SJSA1 (cell line): Measurements from ENCODE around the gene ADAMTS18. TPM values are rescaled to one million over a fixed set of nuclear protein-coding genes. Genes with fewer than 3 reads are reported as not detected.

ENCODE experiments used
- DNase-seq, 2 experiments: peaks; one replicate each; pipeline ENCODE4 v3.0.0-alpha.2; 2015 to 2020; ENCODE audit warnings: low spot score in 2 of 2, low read depth in 1 of 2
- H3K27ac ChIP-seq: fragments of 250-450 bp; sonication (Bioruptor Pico); 2 replicates; pipeline ENCODE4 v1.5.1; 2020; ENCODE audit warnings: mild to moderate bottlenecking, moderate library complexity
- H3K27me3 ChIP-seq: fragments of 250-450 bp; sonication (Bioruptor Pico); replicated peaks from 2 replicates; pipeline ENCODE4 v1.5.1; 2020; ENCODE audit warnings: mild to moderate bottlenecking, moderate library complexity
- H3K36me3 ChIP-seq: fragments of 250-450 bp; sonication (Bioruptor Pico); 2 replicates; pipeline ENCODE4 v1.5.1; 2020; ENCODE audit warnings: mild to moderate bottlenecking
- H3K4me1 ChIP-seq: fragments of 250-450 bp; sonication (Bioruptor Pico); replicated peaks from 2 replicates; pipeline ENCODE4 v1.6.1; 2021; ENCODE audit warnings: mild to moderate bottlenecking
- H3K4me3 ChIP-seq: fragments of 250-450 bp; sonication (Bioruptor Pico); 2 replicates; pipeline ENCODE4 v1.5.1; 2020; ENCODE audit warnings: mild to moderate bottlenecking
- H3K9me3 ChIP-seq: fragments of 250-450 bp; sonication (Bioruptor Pico); replicated peaks from 2 replicates; pipeline ENCODE4 v1.5.1; 2020; ENCODE audit warnings: mild to moderate bottlenecking
- total RNA-seq: library from RNA; depleted of rRNA; stranded (reverse); fragments of >200 nt; shearing (Covaris generic); gene quantifications from 2 replicates; pipeline ENCODE4 v1.2.3, GENCODE V29; 2014

Gene ADAMTS18
- total RNA-seq, 1 experiment from 2014 or later: not detected

DNA sequence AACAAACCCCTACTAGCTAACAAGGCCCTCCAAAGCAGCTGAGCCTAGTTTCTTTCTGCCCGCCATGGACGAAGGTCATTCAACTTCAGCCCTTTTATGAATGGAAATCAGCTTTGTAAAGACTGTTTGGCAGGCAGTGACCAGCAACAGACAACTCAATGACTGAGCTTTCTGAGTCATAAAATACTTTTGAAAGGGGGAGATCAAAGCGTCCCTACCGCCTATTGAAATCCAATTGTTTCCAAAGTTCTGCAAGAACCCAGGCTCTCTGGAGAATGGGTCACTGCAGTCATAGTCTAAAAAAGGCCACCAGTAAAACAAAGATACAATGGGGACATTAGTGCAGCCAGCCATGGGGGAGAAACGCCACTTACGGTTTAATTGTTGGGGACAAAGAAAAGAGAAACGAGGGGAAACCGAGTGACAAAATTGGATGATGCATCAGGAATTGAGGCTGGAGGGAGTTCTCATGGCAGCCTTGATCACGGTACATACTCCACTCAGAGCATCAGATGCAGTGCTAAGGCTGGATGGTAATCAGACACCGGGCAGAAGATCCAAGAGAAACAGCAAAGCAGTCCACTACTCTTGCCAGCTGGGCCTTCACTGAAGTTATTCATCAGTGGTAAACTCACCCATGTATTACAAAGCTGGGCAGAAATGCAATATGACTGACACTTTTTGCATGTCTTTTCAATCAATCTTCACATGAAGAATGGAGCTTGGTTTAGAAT, 9.8 kb downstream of the ADAMTS18 start:
- no peak overlapping the region for H3K27ac ChIP-seq
- DNase-seq: no peak

DNA sequence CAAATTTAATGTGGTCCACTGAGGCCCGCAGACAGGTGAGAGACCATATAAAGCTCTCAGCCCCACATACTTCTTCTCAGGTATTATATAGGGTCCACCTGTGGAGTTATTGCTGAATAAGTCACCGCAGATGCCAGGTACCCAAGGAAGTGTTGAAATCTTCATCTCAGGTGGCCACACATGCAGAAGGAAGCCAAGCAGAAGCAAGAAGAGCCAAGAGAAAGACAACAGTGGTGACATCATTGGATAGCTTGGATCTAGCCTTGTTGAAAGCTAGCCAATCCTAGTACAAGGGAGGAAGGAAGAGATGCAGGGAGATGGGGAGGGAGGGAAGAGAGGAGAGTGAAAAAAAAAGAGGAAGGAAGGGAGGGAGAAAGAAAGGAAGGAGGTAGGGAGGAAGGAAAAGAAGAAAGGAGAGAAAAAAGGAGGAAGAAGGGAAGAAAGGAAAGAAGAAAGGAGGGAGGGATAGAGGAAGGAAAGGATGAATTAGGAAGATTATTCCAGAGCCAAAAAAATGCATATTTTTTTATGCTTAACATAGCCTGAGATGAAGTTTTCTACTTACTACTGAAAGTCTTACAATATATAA, 12.5 kb downstream of the ADAMTS18 start:
- DNase-seq: no peak
- H3K27ac ChIP-seq: no peak overlapping the region
- no peaks in the 10 kb centered on the region for H3K36me3 ChIP-seq
- no peaks in the 10 kb centered on the region for H3K9me3 ChIP-seq
- H3K27me3 ChIP-seq: no peaks in the 10 kb centered on the region
- no peaks in the 10 kb centered on the region for H3K4me1 ChIP-seq
- no peak overlapping the region for H3K4me3 ChIP-seq

More for the DNA sequence above, 9.8 kb downstream of the ADAMTS18 start:
- Histone ChIP-seq H3K4me1 (no peaks in the 10 kb centered on the region), H3K4me3 (no peak overlapping the region), H3K9me3 (no peaks in the 10 kb centered on the region), H3K36me3 (no peaks in the 10 kb centered on the region), H3K27me3 (0 out of 2 replicates have a peak, but pooled peaks cover 4% of the 10 kb centered on the region)

DNA sequence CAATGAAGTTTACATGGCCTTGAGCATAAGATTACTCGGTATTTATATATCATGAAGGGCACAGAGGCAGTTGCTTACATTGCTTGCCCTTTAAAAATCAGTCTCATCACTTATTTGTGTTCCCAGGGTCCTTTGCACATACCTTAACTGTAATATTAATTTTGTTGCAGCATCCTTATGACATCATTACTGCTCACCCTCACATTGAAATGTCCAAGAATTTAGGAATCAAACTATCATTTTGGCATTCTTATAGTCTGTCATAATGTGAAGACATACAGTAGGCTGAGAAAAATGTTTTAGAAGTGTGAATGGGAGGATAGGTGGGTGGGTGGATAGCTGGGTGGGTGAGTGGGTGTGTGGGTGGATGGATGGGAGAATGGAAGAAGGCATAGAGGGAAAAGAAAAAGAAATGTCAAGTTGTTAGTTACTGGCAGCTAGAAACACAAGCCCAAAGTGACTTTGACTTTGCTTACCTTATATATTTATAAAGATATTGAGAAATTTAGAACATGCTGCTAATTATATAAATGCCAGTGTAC, 17.8 kb downstream of the ADAMTS18 start:
- no peaks in the 10 kb centered on the region for H3K27me3 ChIP-seq
- H3K4me1 ChIP-seq: no peaks in the 10 kb centered on the region
- H3K36me3 ChIP-seq: no peaks in the 10 kb centered on the region
- H3K27ac ChIP-seq: no peak overlapping the region
- no peak overlapping the region for H3K4me3 ChIP-seq
- H3K9me3 ChIP-seq: no peaks in the 10 kb centered on the region
- DNase-seq: no peak

DNA sequence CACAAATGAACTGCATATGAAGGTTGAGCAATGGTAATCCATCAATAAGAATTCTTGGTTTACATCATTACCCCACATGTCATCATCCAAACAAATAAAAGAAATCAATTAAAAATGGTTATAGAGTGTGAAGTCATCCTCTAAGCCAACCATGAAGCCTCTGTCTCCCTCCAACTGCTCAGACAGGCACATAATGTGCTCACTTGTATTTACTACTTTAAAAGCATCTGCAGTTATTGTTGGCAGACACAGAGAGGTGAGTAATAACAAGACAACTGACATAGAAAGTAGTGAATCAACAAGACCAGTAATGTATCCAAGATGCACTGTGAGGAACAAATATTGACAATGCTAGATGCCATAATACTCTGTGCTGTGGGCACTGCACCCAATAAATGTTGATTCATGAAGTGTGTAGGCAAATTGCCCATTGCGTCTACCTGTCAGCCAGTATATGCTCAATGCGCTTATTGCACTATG, 20.0 kb downstream of the ADAMTS18 start:
- Histone ChIP-seq H3K4me3 (no peak overlapping the region), H3K27ac (no peak overlapping the region), H3K9me3 (no peaks in the 10 kb centered on the region), H3K36me3 (no peaks in the 10 kb centered on the region), H3K27me3 (no peaks in the 10 kb centered on the region), H3K4me1 (no peaks in the 10 kb centered on the region)
- DNase-seq: no peak

DNA sequence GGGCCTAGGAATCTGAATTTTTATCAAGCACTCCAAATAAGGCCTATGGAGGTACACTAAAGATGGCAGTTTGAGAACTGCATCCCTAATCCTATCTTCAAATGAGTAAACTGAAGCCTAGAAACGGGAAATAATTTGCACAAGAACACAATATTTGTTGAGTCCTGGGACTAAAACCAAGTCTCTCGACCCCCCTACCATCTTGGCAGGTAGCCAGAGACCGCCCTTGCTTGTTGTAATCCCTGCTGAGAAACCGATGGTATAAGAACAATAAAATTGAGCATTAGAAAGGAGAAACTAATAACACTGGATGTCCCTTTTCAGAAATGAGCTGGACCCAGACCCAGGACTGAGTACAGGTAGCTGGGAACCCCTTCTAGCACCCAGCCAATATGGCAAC, 24.4 kb downstream of the ADAMTS18 start:
- no peak overlapping the region for H3K27ac ChIP-seq
- H3K9me3 ChIP-seq: no peaks in the 10 kb centered on the region
- H3K36me3 ChIP-seq: no peaks in the 10 kb centered on the region
- H3K4me1 ChIP-seq: no peaks in the 10 kb centered on the region
- H3K4me3 ChIP-seq: no peak overlapping the region
- no peaks in the 10 kb centered on the region for H3K27me3 ChIP-seq
- DNase-seq: no peak

DNA sequence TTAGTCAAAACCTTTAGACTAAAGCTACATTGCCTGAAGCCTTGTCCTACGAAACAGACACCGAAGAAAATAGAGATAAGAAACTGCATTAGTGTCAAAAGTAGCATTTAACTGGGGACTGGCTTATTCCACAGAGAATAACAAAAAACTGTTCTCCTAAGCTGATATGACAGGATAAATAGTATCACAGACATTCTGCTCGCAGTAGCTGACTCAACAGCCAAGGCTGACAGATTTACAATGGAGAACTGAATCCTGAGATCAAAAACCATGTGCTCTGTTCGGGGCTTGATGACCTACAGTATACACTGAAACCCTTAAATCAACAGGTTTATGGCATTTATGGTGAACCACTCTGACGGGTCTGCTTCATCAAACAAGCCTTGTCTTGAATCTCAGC, 25.5 kb downstream of the ADAMTS18 start:
- Histone ChIP-seq H3K27ac (no peak overlapping the region), H3K27me3 (no peaks in the 10 kb centered on the region), H3K4me3 (no peak overlapping the region), H3K36me3 (no peaks in the 10 kb centered on the region), H3K4me1 (no peaks in the 10 kb centered on the region), H3K9me3 (no peaks in the 10 kb centered on the region)
- DNase-seq: no peak

DNA sequence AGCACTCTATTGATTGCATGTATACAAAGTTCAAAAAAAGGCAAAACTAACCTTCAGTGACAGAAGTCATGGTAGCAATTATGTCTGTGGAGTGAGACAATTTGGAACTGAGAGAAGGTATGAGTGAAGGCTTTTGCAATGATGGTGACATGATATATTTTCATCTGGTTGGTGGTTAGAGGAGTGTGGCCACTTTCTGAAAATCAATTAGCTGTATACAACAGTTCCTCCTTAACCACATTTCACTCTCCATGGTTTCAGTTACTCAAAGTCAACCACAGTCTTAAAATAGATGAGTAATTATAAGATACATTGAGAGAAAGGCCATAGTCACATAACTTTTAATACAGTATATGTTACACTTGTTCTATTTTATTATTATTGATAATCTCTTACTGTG, 26.2 kb downstream of the ADAMTS18 start:
- DNase-seq: no peak
- Histone ChIP-seq H3K4me3 (no peak overlapping the region), H3K36me3 (no peaks in the 10 kb centered on the region), H3K4me1 (no peaks in the 10 kb centered on the region), H3K9me3 (no peaks in the 10 kb centered on the region), H3K27me3 (no peaks in the 10 kb centered on the region), H3K27ac (no peak overlapping the region)

DNA sequence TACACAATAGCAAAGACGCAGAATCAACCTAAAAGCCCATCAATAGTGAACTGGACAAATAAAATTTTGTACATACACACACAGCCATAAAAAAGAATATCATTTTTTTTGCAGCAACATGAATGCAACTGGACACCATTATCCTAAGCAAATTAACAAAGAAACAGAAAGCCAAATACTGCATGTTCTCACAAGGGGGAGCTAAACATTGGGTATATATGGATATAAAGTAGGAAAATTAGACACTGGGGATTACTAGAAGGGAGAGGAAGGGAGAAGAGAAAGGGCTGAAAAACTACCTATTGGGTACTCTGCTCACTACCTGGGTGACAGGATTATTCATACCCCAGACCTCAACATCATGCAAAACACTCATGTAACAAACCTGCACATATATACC, 28.2 kb downstream of the ADAMTS18 start:
- no peaks in the 10 kb centered on the region for H3K36me3 ChIP-seq
- no peaks in the 10 kb centered on the region for H3K4me1 ChIP-seq
- H3K4me3 ChIP-seq: no peak overlapping the region
- no peak overlapping the region for H3K27ac ChIP-seq
- no peaks in the 10 kb centered on the region for H3K9me3 ChIP-seq
- H3K27me3 ChIP-seq: no peaks in the 10 kb centered on the region
- no peak for DNase-seq

DNA sequence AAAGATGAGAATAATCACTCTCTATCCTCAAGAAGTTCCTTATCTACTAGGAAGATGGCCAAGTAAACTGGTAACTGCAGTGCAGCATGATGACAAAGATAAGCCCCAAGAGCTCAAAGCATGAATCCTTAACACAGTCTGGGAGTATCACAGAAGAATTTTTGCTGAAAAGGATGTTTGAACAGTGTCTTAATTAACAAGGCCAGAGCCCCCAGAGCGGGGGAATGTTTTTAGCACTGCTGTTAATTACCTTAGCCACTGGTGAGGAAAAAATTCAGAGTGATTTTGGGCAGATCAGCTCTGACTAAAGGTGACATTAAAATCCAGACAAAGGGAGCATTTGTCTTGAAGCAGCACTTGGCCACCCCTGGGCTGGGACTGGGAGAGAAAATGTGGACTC, 30.1 kb downstream of the ADAMTS18 start:
- no peaks in the 10 kb centered on the region for H3K4me1 ChIP-seq
- H3K36me3 ChIP-seq: no peaks in the 10 kb centered on the region
- no peak overlapping the region for H3K27ac ChIP-seq
- H3K4me3 ChIP-seq: no peak overlapping the region
- H3K9me3 ChIP-seq: no peaks in the 10 kb centered on the region
- no peaks in the 10 kb centered on the region for H3K27me3 ChIP-seq
- DNase-seq: no peak

DNA sequence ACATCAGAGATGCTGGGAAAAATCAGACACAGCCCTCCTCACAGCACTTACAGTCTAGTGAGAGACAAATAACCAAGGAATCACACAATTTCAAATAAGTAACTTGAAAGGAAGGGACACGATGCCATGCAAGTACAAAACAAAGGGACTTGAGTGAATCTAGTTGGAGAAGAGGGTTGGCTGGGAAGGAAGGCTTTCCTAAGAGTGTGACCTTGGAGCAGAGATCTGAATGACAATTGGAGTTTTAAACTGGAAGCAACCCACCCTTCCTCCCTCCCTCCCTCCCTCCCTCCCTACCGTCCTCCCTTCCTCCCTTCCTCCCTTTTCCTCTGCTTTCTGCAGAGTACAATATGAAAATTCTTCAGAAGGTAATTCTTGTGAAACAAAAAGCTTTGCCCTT, 31.1 kb downstream of the ADAMTS18 start:
- no peak overlapping the region for H3K4me3 ChIP-seq
- H3K4me1 ChIP-seq: no peaks in the 10 kb centered on the region
- no peak for DNase-seq
- H3K27ac ChIP-seq: no peak overlapping the region
- H3K9me3 ChIP-seq: no peaks in the 10 kb centered on the region
- no peaks in the 10 kb centered on the region for H3K36me3 ChIP-seq
- no peaks in the 10 kb centered on the region for H3K27me3 ChIP-seq

DNA sequence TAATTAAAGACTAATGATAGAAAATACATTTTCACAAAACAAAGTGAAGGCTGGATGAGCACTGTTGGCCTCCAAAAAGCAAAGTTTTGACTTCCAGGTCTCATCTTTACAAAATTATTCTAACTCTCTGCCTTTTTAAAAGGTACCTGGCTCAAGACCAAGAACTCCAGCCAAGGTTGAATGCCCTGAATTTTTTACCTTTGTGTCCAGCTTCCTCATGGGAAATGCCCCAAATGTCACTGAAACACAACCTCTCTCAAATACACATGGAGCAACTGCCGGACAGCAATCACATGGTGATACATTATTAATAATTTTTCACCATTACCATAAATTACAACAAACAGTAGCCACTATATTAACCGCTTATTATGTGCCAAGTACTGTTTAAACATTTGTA, 32.2 kb downstream of the ADAMTS18 start:
- Histone ChIP-seq H3K4me3 (no peak overlapping the region), H3K4me1 (no peaks in the 10 kb centered on the region), H3K27me3 (no peaks in the 10 kb centered on the region), H3K27ac (no peak overlapping the region), H3K36me3 (no peaks in the 10 kb centered on the region), H3K9me3 (no peaks in the 10 kb centered on the region)
- DNase-seq: no peak

DNA sequence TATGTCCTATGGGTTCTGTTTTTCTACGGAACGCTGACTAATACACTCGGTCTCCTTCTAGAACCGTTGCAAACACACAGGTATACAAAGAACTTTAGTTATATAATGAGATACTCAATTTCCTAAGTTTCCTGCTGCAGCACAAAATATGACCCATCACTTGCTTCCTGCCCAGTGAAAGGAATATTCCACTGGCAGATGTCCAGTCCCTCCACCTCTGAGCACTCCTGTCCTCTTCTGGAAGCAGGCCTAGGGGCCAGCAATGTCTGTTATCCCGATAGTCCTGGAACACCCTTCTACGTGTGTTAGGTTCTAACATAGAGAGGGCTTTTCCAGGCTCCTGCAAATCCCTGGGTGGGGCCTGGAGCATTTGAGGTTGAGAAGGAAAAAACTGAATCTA, 32.7 kb downstream of the ADAMTS18 start:
- Histone ChIP-seq H3K4me1 (no peaks in the 10 kb centered on the region), H3K9me3 (no peaks in the 10 kb centered on the region), H3K27me3 (no peaks in the 10 kb centered on the region), H3K36me3 (no peaks in the 10 kb centered on the region), H3K4me3 (no peak overlapping the region), H3K27ac (no peak overlapping the region)
- DNase-seq: no peak

DNA sequence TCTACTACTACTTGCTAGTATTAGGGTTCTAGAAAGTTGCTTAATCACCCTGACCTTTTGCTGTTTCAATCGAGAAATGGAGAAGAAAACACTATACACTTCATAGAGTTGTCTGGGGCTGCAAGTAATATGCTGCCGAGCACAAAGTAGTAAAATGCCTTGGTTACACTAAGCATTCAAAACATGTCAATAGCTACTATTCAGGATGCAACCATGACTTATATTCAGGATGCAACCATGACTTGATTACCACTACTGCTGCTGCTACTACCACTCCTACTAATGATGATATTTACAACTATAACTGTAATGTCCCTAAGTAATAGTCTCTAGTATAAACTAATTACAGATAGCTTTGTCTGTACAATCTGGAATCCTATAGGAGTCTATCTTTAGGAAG, 35.3 kb downstream of the ADAMTS18 start:
- H3K27me3 ChIP-seq: no peaks in the 10 kb centered on the region
- H3K36me3 ChIP-seq: no peaks in the 10 kb centered on the region
- H3K27ac ChIP-seq: no peak overlapping the region
- H3K4me1 ChIP-seq: no peaks in the 10 kb centered on the region
- H3K9me3 ChIP-seq: no peaks in the 10 kb centered on the region
- no peak for DNase-seq
- H3K4me3 ChIP-seq: no peak overlapping the region

DNA sequence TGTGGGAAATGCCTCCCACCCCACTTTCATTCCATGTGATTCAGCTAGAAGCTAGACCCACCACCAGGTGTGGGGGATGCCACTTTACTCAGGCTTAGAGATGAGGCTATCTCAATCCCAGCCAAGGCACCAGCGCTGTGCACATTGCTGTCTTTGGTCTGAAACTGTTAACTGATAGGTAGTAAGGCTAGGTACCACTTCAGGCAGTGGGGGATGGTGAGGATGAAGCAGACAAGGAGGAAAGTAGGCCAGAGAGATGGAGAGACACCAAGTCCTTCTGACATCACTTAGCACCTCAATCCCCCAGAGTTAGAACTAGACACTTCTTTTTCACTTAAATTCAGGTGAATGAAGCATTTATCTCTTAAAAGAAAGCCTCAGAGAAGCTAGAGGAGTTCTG, 35.8 kb downstream of the ADAMTS18 start:
- Histone ChIP-seq H3K27me3 (no peaks in the 10 kb centered on the region), H3K9me3 (no peaks in the 10 kb centered on the region), H3K27ac (no peak overlapping the region), H3K4me1 (no peaks in the 10 kb centered on the region), H3K4me3 (no peak overlapping the region), H3K36me3 (no peaks in the 10 kb centered on the region)
- no peak for DNase-seq
